Ramos (cell line): ENCODE measurements around the gene TMEM14A.

ENCODE experiments used
- in situ Hi-C: fragments of 300-500 bp; cut with MboI; formaldehyde crosslinking; loops from one replicate; pipeline ENCODE4 v1.14.3; 2022; ENCODE audit warnings: low sequenced_read_pairs; ENCODE audit not compliant: unreplicated experiment

TMEM14A gene

GRCh38 chr6:52727908-52728307, 57.0 kb downstream of the TMEM14A start:
- in situ Hi-C loops: no loop called here

GRCh38 chr6:52728394-52728793, 57.5 kb downstream of the TMEM14A start:
- in situ Hi-C loops: no loop called here

- in situ Hi-C loops: no loop called here
These were observed 58.7 kb downstream of the TMEM14A start for GRCh38 chr6:52729576-52729975.

GRCh38 chr6:52731719-52732118, 60.8 kb downstream of the TMEM14A start:
- in situ Hi-C loops: no loop called here

GRCh38 chr6:52733172-52733571, 62.3 kb downstream of the TMEM14A start:
- in situ Hi-C loops: no loop called here

- in situ Hi-C loops: no loop called here
These were observed 63.2 kb downstream of the TMEM14A start for GRCh38 chr6:52734072-52734471.

GRCh38 chr6:52735071-52735470, 64.2 kb downstream of the TMEM14A start:
- in situ Hi-C loops: no loop called here

- in situ Hi-C loops: no loop called here
These were observed 65.2 kb downstream of the TMEM14A start for GRCh38 chr6:52736145-52736544.
